SK-N-SH (cell line): ENCODE data around the gene RNASEH2B. TPM values are rescaled to one million over a fixed set of nuclear protein-coding genes. Genes with fewer than 3 reads are reported as not detected.

Experiments used
- CTCF ChIA-PET: fragments of 300-600, 350-600 bp; formaldehyde crosslinking; extraction: SDS; loops from one replicate; lab custom pipeline; 2021; lab: Yijun Ruan, JAX
- POLR2A ChIA-PET: fragments of 350-600 bp; sonication (Branson Sonifier 250); formaldehyde crosslinking; extraction: SDS; loops from one replicate; lab custom pipeline; 2020; ENCODE audit warnings: antibody characterized with exemption, inconsistent platforms; lab: Yijun Ruan, JAX
- DNase-seq: peaks from one replicate; pipeline ENCODE4 v3.0.0; 2012
- H2AFZ ChIP-seq: fragments of 200-600 bp; sonication (generic); 2 replicates; pipeline ENCODE4 v1.8.1; 2016; ENCODE audit warnings: antibody characterized with exemption, mild to moderate bottlenecking, low read depth
- H3F3A ChIP-seq: fragments of 200-600 bp; sonication (generic); replicated peaks from 2 replicates; pipeline ENCODE3; 2016; ENCODE audit warnings: antibody characterized with exemption, mild to moderate bottlenecking; ENCODE audit not compliant: insufficient read depth
- H3K27ac ChIP-seq, 2 experiments: fragments of 200-500 bp in 1 of 2; fragments of 200-600 bp in 1 of 2; sonication (Bioruptor generic) in 1 of 2; sonication (generic), shearing (Covaris generic) in 1 of 2; 2 replicates each; pipeline versions ENCODE4 v1.5.1 to v1.6.1; 2014 to 2016; ENCODE audit warnings: low read depth in 2 of 2, inconsistent platforms in 1 of 2, low read length in 1 of 2, mild to moderate bottlenecking in 1 of 2, mixed read lengths in 1 of 2
- H3K27me3 ChIP-seq: fragments of 200-600 bp; sonication (generic), shearing (Covaris generic); 2 replicates; pipeline ENCODE4 v1.6.1; 2016; ENCODE audit warnings: mixed run types; ENCODE audit not compliant: insufficient read depth
- H3K36me3 ChIP-seq, 2 experiments: fragments of 200-500 bp in 1 of 2; fragments of 200-600 bp in 1 of 2; sonication (Bioruptor generic) in 1 of 2; sonication (generic) in 1 of 2; replicated peaks in 1 of 2; 2 replicates each; pipeline versions ENCODE3 to v1.5.1; 2014 to 2016; ENCODE audit warnings: low read length in 1 of 2, mild to moderate bottlenecking in 1 of 2; ENCODE audit not compliant: insufficient read depth in 2 of 2, control insufficient read depth in 1 of 2
- H3K4me1 ChIP-seq, 2 experiments: fragments of 200-500 bp in 1 of 2; fragments of 200-600 bp in 1 of 2; sonication (Bioruptor generic) in 1 of 2; sonication (generic), shearing (Covaris generic) in 1 of 2; 2 replicates each; pipeline versions ENCODE4 v1.5.1 to v1.6.1; 2014 to 2016; ENCODE audit warnings: low read depth in 1 of 2, low read length in 1 of 2, mixed run types in 1 of 2; ENCODE audit not compliant: insufficient read depth in 2 of 2, control insufficient read depth in 1 of 2
- H3K4me2 ChIP-seq: fragments of 200-600 bp; sonication (generic), shearing (Covaris generic); 2 replicates; pipeline ENCODE4 v1.6.1; 2017; ENCODE audit warnings: mixed run types
- H3K4me3 ChIP-seq, 2 experiments: fragments of 200-500 bp in 1 of 2; fragments of 200-600 bp in 1 of 2; sonication (Bioruptor generic) in 1 of 2; sonication (generic), shearing (Covaris generic) in 1 of 2; 2 replicates each; pipeline versions ENCODE4 v1.5.1 to v1.8.1; 2014 to 2016; ENCODE audit warnings: low read depth in 2 of 2, inconsistent platforms in 1 of 2, low read length in 1 of 2, mild to moderate bottlenecking in 1 of 2, mixed read lengths in 1 of 2, moderate library complexity in 1 of 2
- H3K79me2 ChIP-seq: fragments of 200-600 bp; sonication (generic); 2 replicates; pipeline ENCODE4 v1.8.1; 2017; ENCODE audit warnings: mild to moderate bottlenecking; ENCODE audit not compliant: insufficient read depth
- H3K9ac ChIP-seq: fragments of 200-600 bp; sonication (generic); 2 replicates; pipeline ENCODE4 v1.6.1; 2017; ENCODE audit warnings: mixed run types
- H3K9me2 ChIP-seq: fragments of 200-600 bp; sonication (generic); 2 replicates; pipeline ENCODE4 v1.6.1; 2017; ENCODE audit warnings: mixed run types
- H3K9me3 ChIP-seq: fragments of 200-600 bp; sonication (generic); 2 replicates; pipeline ENCODE4 v1.6.1; 2017; ENCODE audit warnings: mixed run types, mild to moderate bottlenecking, moderate library complexity
- H4K20me1 ChIP-seq: fragments of 200-600 bp; sonication (generic); 2 replicates; pipeline ENCODE4 v1.6.1; 2017; ENCODE audit warnings: mild to moderate bottlenecking, mixed run types; ENCODE audit not compliant: insufficient read depth
- CTCF ChIP-seq: fragments of 200-600 bp; sonication (generic); IDR thresholded peaks from 2 replicates; pipeline ENCODE4 v1.6.1; 2017; ENCODE audit warnings: antibody characterized with exemption, mild to moderate bottlenecking, moderate library complexity
- ELF1 ChIP-seq: IDR thresholded peaks from 2 replicates; pipeline ENCODE4 v1.4.0; 2012
- EZH2phosphoT487 ChIP-seq: fragments of 200-600 bp; sonication (generic); IDR thresholded peaks from 2 replicates; pipeline ENCODE4 v1.6.1; 2017; ENCODE audit warnings: low read depth, mixed run types, mild to moderate bottlenecking, antibody characterized with exemption, moderate library complexity, borderline replicate concordance
- FOXJ3 ChIP-seq: sonication (generic); formaldehyde crosslinking; IDR thresholded peaks from 2 replicates; pipeline ENCODE4 v1.5.1; 2020; ENCODE audit warnings: mild to moderate bottlenecking, missing genetic modification reagents
- FOXM1 ChIP-seq: IDR thresholded peaks from 2 replicates; pipeline ENCODE4 v1.4.0; 2012; ENCODE audit warnings: low read depth, mild to moderate bottlenecking
- GABPA ChIP-seq: IDR thresholded peaks from 2 replicates; pipeline ENCODE4 v1.4.0; 2012; ENCODE audit warnings: low read depth, mild to moderate bottlenecking
- GATA2 ChIP-seq: sonication (generic); formaldehyde crosslinking; IDR thresholded peaks from 2 replicates; pipeline ENCODE4 v1.5.0; 2020; ENCODE audit warnings: mild to moderate bottlenecking, missing genetic modification reagents
- JUND ChIP-seq: IDR thresholded peaks from 2 replicates; pipeline ENCODE4 v1.4.0; 2012
- MAX ChIP-seq: IDR thresholded peaks from 2 replicates; pipeline ENCODE4 v1.4.0; 2012; ENCODE audit warnings: low read depth
- MEF2A ChIP-seq: IDR thresholded peaks from 2 replicates; pipeline ENCODE4 v1.4.0; 2012; ENCODE audit warnings: low read depth, borderline replicate concordance
- NFIC ChIP-seq: IDR thresholded peaks from 2 replicates; pipeline ENCODE4 v1.4.0; 2012; ENCODE audit warnings: borderline replicate concordance
- POLR2AphosphoS5 ChIP-seq: IDR thresholded peaks from 2 replicates; pipeline ENCODE4 v1.6.1; 2012; ENCODE audit warnings: low read depth, low read length
- RXRA ChIP-seq: IDR thresholded peaks from 2 replicates; pipeline ENCODE4 v1.4.0; 2012; ENCODE audit warnings: low read depth, mild to moderate bottlenecking, borderline replicate concordance
- SIN3A ChIP-seq: IDR thresholded peaks from 2 replicates; pipeline ENCODE4 v1.6.1; 2012; ENCODE audit warnings: low read depth, mild to moderate bottlenecking, low read length, moderate library complexity, borderline replicate concordance
- USF1 ChIP-seq: IDR thresholded peaks from 2 replicates; pipeline ENCODE4 v1.4.0; 2012; ENCODE audit warnings: low read depth, borderline replicate concordance
- USF2 ChIP-seq: fragments of 150-350 bp; IDR thresholded peaks from 2 replicates; pipeline ENCODE4 v1.6.1; 2017; ENCODE audit warnings: antibody characterized with exemption, low read length, low read depth, borderline replicate concordance
- ZBTB33 ChIP-seq: IDR thresholded peaks from 2 replicates; pipeline ENCODE4 v1.4.0; 2012; ENCODE audit warnings: low read depth, borderline replicate concordance
- WGBS: methylation state at CpG from one replicate; pipeline ENCODE4 v1.1.6; 2017; ENCODE audit warnings: low lambda C conversion rate; 5-methylcytosine and 5-hydroxymethylcytosine counted together
- polyA plus RNA-seq, 3 experiments: library from polyadenylated mRNA; depleted of rRNA; stranded (reverse); fragments of >200 nt; gene quantifications; 2 replicates each; pipeline ENCODE4 v1.2.3, GENCODE V29; 2012

RNASEH2B gene
- polyA plus RNA-seq, 1 of the 3 experiments (the other 2 are of a cell fraction), result 13.0 TPM

- Histone ChIP-seq H2AFZ (no peak overlapping the region), H3K27me3 (no peaks in the 10 kb centered on the region), H3K4me1 (peaks cover 0 to 15% of the 10 kb centered on the region in 2 experiments; a peak in 2 of 4 replicates), H3K4me3 (no peak overlapping the region), H3K9me3 (no peaks in the 10 kb centered on the region), H3K79me2 (no peaks in the 10 kb centered on the region), H3K36me3 (no peaks in the 10 kb centered on the region), H3K9me2 (no peaks in the 10 kb centered on the region), H3K27ac (no peak overlapping the region), H3K9ac (no peak overlapping the region), H3F3A (no peaks in the 10 kb centered on the region), H4K20me1 (no peaks in the 10 kb centered on the region), H3K4me2 (no peak overlapping the region)
- WGBS, result 41% methylated on average over 1 of the region's 1 CpG
- no peak for DNase-seq
- ChIA-PET CTCF (interaction anchor here (8.3 kb wide), 1 partner anchor 21 kb away, joined by 47 read pairs; the partner anchor contains the start of gene RNASEH2B), POLR2A (no interaction called here)
- TF ChIP-seq CTCF, result no peak
- no peak for TF ChIP-seq ELF1
- no peak for TF ChIP-seq ZBTB33
- TF ChIP-seq GABPA, result no peak
- TF ChIP-seq GATA2 (CRISPR knock-in tag), result no peak
- no peak for TF ChIP-seq MEF2A
- no peak for TF ChIP-seq RXRA
- TF ChIP-seq FOXJ3, result no peak
- TF ChIP-seq USF2, result no peak
- TF ChIP-seq JUND, result no peak
- TF ChIP-seq NFIC, result no peak
- TF ChIP-seq POLR2AphosphoS5, result no peak
- TF ChIP-seq MAX, result no peak
- TF ChIP-seq SIN3A, result no peak
- no peak for TF ChIP-seq FOXM1
- TF ChIP-seq EZH2phosphoT487, result no peak
- no peak for TF ChIP-seq USF1
These were observed 20.3 kb upstream of the RNASEH2B start for GRCh38 chr13:50889317-50889716.
